OCI-LY1 (cell line): ENCODE measurements around the gene GRHPR.
A peak's percentile ranks its signal among the peaks of the same experiment; 100 is the strongest.

ENCODE experiments used
- H2AFZ ChIP-seq: fragments of 200-600 bp; sonication (generic), shearing (Covaris generic); 2 replicates; pipeline ENCODE4 v1.6.0; 2014; ENCODE audit warnings: antibody characterized with exemption, mild to moderate bottlenecking, low read length
- H3F3A ChIP-seq: fragments of 200-600 bp; sonication (generic), shearing (Covaris generic); 2 replicates; pipeline ENCODE4 v1.6.0; 2014; ENCODE audit warnings: mild to moderate bottlenecking, antibody characterized with exemption, low read length, moderate library complexity; ENCODE audit not compliant: insufficient read depth
- H3K27ac ChIP-seq: fragments of 200-600 bp; sonication (generic); 2 replicates; pipeline ENCODE4 v1.5.1; 2014; ENCODE audit warnings: low read length, mixed run types, mild to moderate bottlenecking, low read depth; ENCODE audit not compliant: poor library complexity, severe bottlenecking
- H3K27me3 ChIP-seq: fragments of 200-600 bp; sonication (generic); 2 replicates; pipeline ENCODE4 v1.6.0; 2014; ENCODE audit warnings: antibody characterized with exemption, mild to moderate bottlenecking, low read length, moderate library complexity; ENCODE audit not compliant: insufficient read depth
- H3K36me3 ChIP-seq: fragments of 200-600 bp; sonication (generic); 2 replicates; pipeline ENCODE4 v1.6.1; 2014; ENCODE audit warnings: mild to moderate bottlenecking, antibody characterized with exemption, low read length, moderate library complexity, mixed read lengths; ENCODE audit not compliant: insufficient read depth
- H3K4me1 ChIP-seq: fragments of 200-600 bp; sonication (generic); 2 replicates; pipeline ENCODE4 v1.5.1; 2014; ENCODE audit warnings: mild to moderate bottlenecking, low read length, moderate library complexity; ENCODE audit not compliant: insufficient read depth, severe bottlenecking
- H3K4me2 ChIP-seq: fragments of 200-600 bp; sonication (generic), shearing (Covaris generic); 2 replicates; pipeline ENCODE4 v1.6.1; 2014; ENCODE audit warnings: low read length
- H3K4me3 ChIP-seq: fragments of 200-600 bp; sonication (generic); 2 replicates; pipeline ENCODE4 v1.5.1; 2014; ENCODE audit warnings: low read length, low read depth, mild to moderate bottlenecking, mixed read lengths; ENCODE audit not compliant: poor library complexity, severe bottlenecking
- H3K79me2 ChIP-seq: fragments of 200-600 bp; shearing (Covaris generic); 2 replicates; pipeline ENCODE4 v1.6.1; 2016; ENCODE audit warnings: mixed run types, low read length, mixed read lengths; ENCODE audit not compliant: insufficient read depth
- H3K9ac ChIP-seq: fragments of 200-600 bp; sonication (generic), shearing (Covaris generic); 2 replicates; pipeline ENCODE4 v1.6.1; 2014; ENCODE audit warnings: mild to moderate bottlenecking, low read length, mixed read lengths
- H3K9me2 ChIP-seq: fragments of 200-600 bp; sonication (generic), shearing (Covaris generic); 2 replicates; pipeline ENCODE4 v1.6.1; 2014; ENCODE audit warnings: low read depth, mild to moderate bottlenecking, low read length, mixed read lengths
- H3K9me3 ChIP-seq: fragments of 200-600 bp; shearing (Covaris generic); 2 replicates; pipeline ENCODE4 v1.6.1; 2014; ENCODE audit warnings: low read length, mixed read lengths
- H4K20me1 ChIP-seq: fragments of 200-600 bp; sonication (generic), shearing (Covaris generic); 2 replicates; pipeline ENCODE4 v1.6.0; 2016; ENCODE audit warnings: mild to moderate bottlenecking, low read length; ENCODE audit not compliant: insufficient read depth
- EZH2 ChIP-seq: fragments of 200-600 bp; sonication (generic), shearing (Covaris generic); IDR thresholded peaks from 2 replicates; pipeline ENCODE4 v1.8.0; 2017; ENCODE audit warnings: borderline replicate concordance, mixed run types, mild to moderate bottlenecking, antibody characterized with exemption, low read length, moderate library complexity, mixed read lengths
- TF ChIP-seq, protein P1 (sequence below): fragments of 200-600 bp; sonication (generic), shearing (Covaris generic); IDR thresholded peaks from 2 replicates; pipeline ENCODE4 v1.5.1; 2017; ENCODE audit warnings: mild to moderate bottlenecking, antibody characterized with exemption, low read length, moderate library complexity, mixed read lengths

GRHPR gene

GRCh38 chr9:37410354-37410861 lies 12.1 kb upstream of the GRHPR start:
- Histone ChIP-seq H3K4me3 (peak overlapping the region; percentile 50), H3K79me2 (no peaks in the 10 kb centered on the region), H3K4me1 (peaks cover 100% of the 10 kb centered on the region), H3K9me3 (no peaks in the 10 kb centered on the region), H3K9me2 (no peaks in the 10 kb centered on the region), H3K4me2 (peak overlapping the region; percentile 66), H2AFZ (no peak overlapping the region), H3K36me3 (no peaks in the 10 kb centered on the region), H3K9ac (peak overlapping the region; percentile 89), H3K27me3 (no peaks in the 10 kb centered on the region), H3K27ac (peak overlapping the region; percentile 100), H4K20me1 (no peaks in the 10 kb centered on the region), H3F3A (0 out of 2 replicates have a peak, but pooled peaks cover 10% of the 10 kb centered on the region)
- TF ChIP-seq EZH2: no peak
- TF ChIP-seq, protein P1, sequence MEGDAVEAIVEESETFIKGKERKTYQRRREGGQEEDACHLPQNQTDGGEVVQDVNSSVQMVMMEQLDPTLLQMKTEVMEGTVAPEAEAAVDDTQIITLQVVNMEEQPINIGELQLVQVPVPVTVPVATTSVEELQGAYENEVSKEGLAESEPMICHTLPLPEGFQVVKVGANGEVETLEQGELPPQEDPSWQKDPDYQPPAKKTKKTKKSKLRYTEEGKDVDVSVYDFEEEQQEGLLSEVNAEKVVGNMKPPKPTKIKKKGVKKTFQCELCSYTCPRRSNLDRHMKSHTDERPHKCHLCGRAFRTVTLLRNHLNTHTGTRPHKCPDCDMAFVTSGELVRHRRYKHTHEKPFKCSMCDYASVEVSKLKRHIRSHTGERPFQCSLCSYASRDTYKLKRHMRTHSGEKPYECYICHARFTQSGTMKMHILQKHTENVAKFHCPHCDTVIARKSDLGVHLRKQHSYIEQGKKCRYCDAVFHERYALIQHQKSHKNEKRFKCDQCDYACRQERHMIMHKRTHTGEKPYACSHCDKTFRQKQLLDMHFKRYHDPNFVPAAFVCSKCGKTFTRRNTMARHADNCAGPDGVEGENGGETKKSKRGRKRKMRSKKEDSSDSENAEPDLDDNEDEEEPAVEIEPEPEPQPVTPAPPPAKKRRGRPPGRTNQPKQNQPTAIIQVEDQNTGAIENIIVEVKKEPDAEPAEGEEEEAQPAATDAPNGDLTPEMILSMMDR: no peak

DNA sequence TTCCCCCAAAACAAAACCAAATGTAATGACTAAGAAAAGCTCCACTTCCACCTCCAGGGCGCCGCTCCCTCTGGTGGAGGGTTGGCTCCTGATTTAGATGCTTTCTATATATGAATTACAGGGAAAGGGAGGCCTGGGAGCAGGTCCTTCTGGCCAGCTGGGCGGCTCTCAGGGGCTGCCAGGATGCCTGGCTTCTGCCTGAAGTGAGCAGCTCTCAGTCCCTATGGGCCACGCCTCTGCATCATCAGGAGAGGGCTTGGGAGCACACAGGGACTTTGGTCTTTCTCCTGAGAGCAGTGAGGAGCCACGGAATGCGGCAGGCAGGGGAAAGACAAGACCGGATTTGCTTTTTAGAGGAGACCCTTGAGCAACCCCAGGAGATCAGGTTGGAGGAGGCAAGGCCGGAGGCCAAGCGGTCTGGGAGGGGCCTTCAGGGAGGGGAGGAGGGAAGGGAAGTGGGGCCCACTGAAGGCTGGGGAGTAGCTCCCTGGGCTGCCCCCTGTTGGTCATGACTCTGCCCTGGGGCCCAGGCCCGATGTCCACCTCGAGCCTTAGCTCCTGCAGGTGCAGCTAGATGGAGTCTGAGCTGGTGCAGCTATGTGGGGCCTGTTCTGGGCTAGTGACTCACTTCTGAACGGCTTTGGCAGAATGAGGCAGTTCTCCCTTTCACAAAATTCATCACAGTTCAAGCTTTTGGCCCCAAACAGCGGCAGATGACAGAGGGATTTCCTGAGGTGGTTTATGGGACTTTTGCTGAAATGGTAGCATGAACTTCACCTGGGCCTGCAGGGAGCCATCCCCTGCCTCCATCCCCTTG lies 11.3 kb upstream of the GRHPR start:
- TF ChIP-seq, protein P1: peak; percentile 67
- TF ChIP-seq EZH2: no peak
- Histone ChIP-seq H3K36me3 (no peaks in the 10 kb centered on the region), H3K27me3 (no peaks in the 10 kb centered on the region), H3K9me2 (no peaks in the 10 kb centered on the region), H3K4me2 (peak overlapping the region; percentile 66), H3K9me3 (no peaks in the 10 kb centered on the region), H3K27ac (peak overlapping the region; percentile 100), H4K20me1 (no peaks in the 10 kb centered on the region), H3K4me1 (peaks cover 100% of the 10 kb centered on the region), H3F3A (0 out of 2 replicates have a peak, but pooled peaks cover 10% of the 10 kb centered on the region), H3K4me3 (peak overlapping the region; percentile 51), H2AFZ (no peak overlapping the region), H3K79me2 (no peaks in the 10 kb centered on the region), H3K9ac (peak overlapping the region; percentile 89)

GRCh38 chr9:37412431-37413151 lies 9.9 kb upstream of the GRHPR start:
- H3K27ac ChIP-seq: peak overlapping the region; percentile 100
- 0 out of 2 replicates have a peak, but pooled peaks cover 10% of the 10 kb centered on the region for H3F3A ChIP-seq
- no peaks in the 10 kb centered on the region for H3K9me2 ChIP-seq
- H3K36me3 ChIP-seq: no peaks in the 10 kb centered on the region
- no peak overlapping the region for H2AFZ ChIP-seq
- peaks cover 100% of the 10 kb centered on the region for H3K4me1 ChIP-seq
- H3K79me2 ChIP-seq: no peaks in the 10 kb centered on the region
- no peaks in the 10 kb centered on the region for H3K9me3 ChIP-seq
- peak overlapping the region; percentile 51 for H3K4me3 ChIP-seq
- TF ChIP-seq EZH2: no peak
- TF ChIP-seq, protein P1: no peak
- no peaks in the 10 kb centered on the region for H4K20me1 ChIP-seq
- H3K4me2 ChIP-seq: peak overlapping the region; percentile 66
- no peaks in the 10 kb centered on the region for H3K27me3 ChIP-seq
- peak overlapping the region; percentile 89 for H3K9ac ChIP-seq
